GM20431 (cell line): Measurements from ENCODE around the gene SLC39A12.

Experiments
- in situ Hi-C: fragments of 300-500 bp; cut with MseI, MboI; formaldehyde crosslinking; loops from one replicate; pipeline ENCODE4 v1.15.0; 2020; ENCODE audit warnings: low sequenced_read_pairs; ENCODE audit not compliant: unreplicated experiment

The SLC39A12 gene

DNA sequence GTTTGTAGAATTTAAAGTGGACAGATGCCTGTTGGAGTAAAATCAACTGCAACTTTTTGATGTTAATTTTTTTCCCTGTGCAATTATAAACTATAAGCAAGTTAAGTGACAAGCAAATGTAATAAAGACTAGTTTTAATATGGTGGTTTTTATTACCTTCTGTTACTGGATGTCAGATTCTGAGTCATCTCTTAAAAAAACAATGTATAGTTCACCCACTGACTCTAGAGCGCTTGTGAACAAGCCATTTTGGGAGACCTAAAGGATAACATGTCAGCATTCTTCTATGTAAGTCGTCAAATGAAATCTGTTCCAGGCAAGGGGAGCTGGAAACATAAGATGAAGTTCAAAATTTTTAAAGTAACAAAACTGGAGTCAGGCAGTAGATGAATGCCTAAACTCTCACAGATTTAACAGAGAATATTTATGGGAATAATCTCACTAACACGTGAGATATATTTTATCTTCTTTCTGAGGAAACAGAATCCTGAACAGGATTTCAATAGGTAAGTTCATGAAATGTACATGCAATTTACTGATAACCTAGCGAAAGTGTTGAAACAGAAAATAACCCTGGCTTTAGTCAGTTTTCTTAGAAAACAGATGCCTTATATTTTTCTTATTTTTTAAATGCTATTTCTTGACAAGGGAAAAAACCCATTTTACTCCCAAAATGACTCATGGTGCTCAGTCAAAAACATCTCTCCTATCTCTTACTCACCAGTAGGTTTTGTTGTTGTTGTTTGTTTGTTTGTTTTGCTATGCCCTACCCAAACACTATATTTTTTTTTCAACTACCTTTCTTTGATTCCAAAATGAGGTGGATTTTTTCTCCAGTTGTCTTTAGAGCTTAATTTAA is 91.7 kb downstream of the SLC39A12 start:
- in situ Hi-C loops: no loop called here

GRCh38 chr10:18044976-18045720 is 93.4 kb downstream of the SLC39A12 start:
- in situ Hi-C loops: no loop called here

GRCh38 chr10:18056583-18056982 is 104.9 kb downstream of the SLC39A12 start:
- in situ Hi-C loops: no loop called here

DNA sequence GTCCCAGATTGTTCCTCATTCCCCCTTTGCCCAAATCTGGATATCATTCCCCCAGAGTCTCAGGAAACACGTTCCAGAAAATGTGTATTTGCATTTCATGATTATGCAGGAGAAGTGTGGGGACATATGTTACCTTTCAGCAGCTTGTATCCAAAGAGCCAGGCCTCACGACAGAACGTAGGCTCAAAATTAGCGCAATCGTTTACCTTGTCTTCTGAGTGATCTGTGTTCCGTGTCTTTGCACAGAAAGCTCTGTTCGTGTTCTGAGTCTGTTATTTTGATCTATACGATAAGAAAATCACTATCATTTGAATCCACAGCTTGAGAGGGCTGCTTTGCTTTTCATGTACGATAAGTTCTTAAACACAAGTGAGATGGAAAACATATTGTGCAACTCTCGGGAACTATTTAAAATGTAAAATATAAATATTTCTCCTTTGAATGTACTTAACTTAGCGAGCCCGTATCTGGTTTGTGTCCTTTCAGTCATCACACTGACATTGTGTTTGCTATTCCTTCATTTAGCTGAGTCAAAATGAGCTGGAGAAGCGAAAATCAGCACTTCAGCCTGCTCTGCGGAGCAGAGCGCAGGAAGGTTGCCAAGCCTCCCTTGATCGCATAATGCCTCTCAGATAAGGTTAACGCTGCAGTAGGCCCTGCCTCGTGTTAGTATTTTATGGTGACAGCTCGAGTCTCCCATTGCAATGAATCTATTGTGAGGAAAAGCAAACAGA is 108.3 kb downstream of the SLC39A12 start:
- in situ Hi-C loops: no loop called here

GRCh38 chr10:18066947-18067346 is 115.2 kb downstream of the SLC39A12 start:
- in situ Hi-C loops: no loop called here

DNA sequence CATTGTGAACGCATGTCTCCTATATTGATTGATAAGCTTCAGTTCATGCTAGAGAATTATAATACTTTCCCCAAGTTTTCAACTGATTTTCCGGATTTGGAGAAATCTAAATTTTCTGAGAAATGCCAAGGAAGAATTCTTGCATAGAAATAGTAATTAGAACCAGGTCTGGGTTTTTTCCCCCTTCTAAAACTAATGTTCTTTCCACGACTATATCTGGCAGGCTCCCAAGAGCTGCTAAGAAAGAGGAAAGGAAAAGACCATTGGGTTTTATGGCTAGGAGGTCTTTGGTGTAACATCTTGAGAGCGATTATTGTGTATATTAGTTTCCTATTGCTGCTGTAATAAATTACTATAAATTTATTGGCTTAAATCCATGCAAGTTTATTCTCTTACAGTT is 116.7 kb downstream of the SLC39A12 start:
- in situ Hi-C loops: no loop called here

DNA sequence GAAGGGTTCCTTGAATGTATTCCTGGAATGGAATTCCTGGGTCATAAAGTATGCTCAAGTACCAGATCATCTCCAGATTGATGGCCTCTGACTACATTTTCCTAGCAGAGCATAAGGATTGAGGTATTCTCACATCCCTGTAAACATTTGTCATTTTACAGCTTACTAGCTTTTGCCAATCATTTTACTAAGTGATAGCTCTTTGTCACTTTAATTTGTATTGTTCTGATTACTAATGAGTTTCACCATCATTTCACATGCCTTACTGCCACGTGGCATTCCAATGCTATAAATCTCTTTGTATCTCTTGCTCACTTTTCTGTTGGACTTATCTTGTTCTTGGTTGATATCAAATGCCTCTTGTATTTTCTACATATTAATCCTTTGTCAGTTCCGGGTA is 119.9 kb downstream of the SLC39A12 start:
- in situ Hi-C loops: no loop called here

DNA sequence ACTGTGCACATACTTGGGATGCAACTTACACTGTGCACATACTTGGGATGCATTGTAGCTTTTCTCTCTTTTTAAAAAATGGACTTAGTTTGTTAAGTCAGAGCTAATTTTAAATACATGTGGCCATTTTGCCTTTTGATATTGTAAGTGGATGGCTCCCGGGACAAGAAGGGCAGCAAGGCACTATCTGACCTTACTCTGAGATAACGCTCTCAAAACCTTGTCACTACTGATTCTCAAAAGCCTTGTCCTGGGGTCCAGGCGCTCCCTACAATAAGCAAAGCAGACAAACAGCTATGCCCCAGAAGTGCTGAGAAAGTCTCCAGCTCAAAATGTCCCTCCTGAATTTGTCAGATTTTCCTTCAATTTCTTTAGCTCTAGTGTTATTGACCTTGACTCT is 121.6 kb downstream of the SLC39A12 start:
- in situ Hi-C loops: no loop called here

- in situ Hi-C loops: no loop called here
These were observed 124.2 kb downstream of the SLC39A12 start for GRCh38 chr10:18075881-18076280.

DNA sequence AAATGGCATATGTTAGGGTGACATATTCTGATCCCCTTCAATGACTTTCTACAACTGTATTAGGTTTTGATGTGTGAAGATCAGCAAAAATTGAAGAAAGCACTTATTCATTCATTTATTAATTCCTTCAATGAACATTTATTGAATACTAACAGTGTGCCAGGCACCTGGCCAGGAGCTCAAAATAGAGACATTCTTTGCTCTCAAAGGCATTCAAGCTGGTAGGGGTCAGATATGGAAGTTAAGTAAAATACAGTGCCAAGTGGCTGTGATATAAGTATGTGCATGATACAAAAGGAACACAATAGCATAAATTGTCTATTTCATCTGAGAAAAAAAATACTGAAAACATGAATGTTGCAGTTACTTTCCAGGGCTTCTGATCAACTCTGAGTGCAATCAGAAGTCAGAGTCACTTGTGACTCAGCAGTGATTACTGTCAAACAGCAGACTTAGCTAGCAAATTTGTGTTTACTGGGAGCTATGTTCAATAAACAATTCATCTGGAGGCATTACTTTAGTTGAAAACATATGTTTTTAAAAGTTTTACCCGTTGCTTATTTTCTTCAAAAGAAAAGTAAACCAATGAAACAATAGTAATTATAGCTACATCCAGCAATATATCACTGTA is 128.1 kb downstream of the SLC39A12 start:
- in situ Hi-C loops: no loop called here

DNA sequence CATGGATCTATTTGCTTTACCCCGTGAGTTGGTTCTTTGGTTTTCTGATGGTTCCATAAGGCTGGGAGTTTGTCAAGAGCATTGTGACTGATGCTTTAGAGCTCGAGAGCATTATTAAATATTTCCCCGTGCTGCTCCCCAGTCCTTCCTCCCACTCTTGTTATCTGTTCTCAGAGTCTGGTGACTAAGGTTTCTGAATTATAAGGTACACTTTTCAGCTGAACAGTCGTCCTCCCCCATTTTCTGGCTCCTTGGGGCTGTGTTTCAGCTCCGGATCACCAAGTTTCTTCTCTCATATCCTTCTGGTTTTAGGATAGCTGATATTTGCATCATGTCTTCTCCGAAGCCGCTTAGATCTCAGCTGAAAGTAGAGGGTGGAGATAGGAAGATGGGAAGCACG is 130.7 kb downstream of the SLC39A12 start:
- in situ Hi-C loops: no loop called here

GRCh38 chr10:18085855-18086254 is 134.1 kb downstream of the SLC39A12 start:
- in situ Hi-C loops: no loop called here

GRCh38 chr10:18086746-18087145 is 135.0 kb downstream of the SLC39A12 start:
- in situ Hi-C loops: no loop called here

- in situ Hi-C loops: no loop called here
These were observed 135.6 kb downstream of the SLC39A12 start for GRCh38 chr10:18087355-18087754.
